ENCODE measurements around the gene KLHL22.
"Not testable (repeated sequence)": the region's sequence is repeated elsewhere in the genome, so short reads cannot be mapped to it uniquely, and the experiment has no call there.

The KLHL22 gene

DNA sequence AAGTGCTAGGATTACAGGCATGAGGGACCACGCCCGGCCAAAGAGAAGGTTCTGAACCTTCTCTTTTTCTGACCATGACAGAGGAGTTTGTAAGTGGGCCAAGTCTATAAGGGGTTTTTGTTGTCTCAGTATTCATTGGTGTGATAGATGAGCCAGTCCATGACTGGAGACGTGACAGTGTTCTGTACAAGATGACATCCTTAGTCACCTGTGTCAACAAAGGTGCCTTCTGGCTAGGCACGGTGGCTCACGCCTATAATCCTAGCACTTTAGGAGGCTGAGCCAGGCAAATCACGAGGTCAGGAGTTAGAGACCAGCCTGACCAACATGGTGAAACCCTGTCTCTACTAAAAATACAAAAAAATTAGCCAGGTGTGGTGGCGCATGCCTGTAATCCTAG, 4.2 kb upstream of the KLHL22 start:
- DNase-seq: no peak

DNA sequence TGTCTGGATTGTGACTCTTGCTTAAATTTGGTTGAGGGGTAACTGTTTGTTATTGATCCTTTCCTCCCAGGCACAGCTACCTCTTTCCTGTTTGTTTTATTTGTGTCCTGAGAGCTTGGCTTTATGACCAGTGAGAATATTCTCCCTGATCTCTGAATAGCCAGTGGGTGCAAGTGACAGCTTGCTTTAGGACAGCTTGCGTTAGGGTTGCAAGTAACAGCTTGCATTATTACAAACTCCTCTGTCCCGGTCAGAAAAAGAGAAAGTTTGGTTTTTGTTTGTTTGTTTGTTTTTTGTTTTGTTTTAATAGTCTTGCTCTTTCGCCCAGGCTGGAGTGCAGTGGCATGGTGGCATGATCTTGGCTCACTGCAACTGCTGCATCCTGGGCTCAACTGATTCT, 3.3 kb upstream of the KLHL22 start:
- no peak for DNase-seq

DNA sequence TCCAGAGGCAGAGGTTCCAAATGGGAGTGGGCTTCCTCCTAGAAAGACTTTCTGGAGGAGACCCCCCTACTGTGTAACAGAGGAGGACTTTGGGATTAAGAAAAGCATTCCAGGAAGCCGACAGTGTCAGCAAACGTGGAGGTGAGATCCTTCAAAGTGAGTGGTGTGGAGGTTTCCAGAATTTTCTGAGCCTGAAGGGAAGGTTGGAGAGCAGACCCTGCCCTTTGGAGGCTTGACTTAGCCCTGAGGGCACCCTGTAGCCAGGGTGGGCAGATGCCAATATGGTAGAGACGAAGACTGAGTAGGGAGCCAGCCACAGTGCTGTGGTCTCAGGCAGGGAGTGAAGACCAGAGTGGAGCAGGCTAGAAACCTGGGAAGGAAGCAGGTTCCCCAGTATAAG, 1.8 kb upstream of the KLHL22 start:
- DNase-seq: no peak

DNA sequence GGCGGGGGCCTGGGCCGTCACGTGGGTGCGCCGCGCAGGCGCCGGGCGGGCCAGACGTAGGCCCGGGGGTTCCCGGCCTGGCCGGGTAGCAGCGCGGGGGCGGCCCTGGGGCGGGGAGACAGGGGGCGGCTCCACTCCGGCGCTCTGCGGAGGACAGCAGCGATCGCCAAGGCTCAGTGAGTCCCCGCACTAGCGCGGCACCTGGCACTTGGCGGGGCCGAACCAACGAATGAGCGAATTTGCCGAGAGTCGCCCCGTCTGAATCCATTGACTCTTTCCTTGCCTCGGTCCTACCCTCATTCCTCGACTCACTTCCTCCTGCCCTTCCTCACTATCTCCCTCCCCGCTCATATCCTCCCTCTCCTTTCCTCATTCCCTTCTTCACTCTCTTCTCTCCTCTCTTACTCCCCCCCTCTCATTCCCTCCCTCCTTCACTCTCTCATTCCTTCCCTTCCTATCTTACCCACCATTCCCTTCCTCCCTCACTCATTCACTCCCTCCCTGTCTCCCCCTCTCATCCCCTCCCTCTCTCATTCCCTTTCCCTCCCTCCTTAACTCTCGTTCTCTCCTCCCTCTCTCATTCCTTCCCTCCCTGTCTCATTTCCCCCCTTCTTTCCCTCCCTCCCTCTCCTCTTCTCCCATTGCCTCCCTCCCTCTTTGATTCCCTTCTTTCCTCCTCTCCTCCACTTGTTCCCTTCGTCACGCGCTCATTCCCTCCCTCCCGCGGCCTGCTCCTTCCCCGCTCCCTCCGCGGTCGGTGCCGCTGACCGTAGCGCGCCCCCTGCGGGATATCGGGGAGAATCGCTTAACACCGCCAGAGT, 476 bp upstream of the KLHL22 start:
- DNase-seq: peak; percentile 96

DNA sequence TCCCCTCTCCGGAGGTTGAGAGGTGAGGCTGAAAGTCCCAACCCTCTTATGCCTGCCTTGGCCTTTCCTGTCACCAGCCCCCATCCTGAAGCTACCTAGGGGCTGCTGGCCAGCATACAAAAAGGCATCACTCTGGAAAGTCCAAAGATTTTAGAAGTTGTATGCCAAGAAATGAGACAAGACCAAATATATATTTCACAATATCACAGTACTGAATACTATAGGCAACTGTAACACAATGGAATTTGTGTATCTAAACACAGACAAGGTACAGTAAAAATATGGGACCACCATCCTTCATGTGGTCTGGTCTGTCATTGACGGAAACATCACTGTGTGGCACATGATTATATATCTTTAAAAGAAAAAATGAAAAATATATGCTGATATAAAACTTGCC, 4.2 kb downstream of the KLHL22 start:
- no peak for DNase-seq

DNA sequence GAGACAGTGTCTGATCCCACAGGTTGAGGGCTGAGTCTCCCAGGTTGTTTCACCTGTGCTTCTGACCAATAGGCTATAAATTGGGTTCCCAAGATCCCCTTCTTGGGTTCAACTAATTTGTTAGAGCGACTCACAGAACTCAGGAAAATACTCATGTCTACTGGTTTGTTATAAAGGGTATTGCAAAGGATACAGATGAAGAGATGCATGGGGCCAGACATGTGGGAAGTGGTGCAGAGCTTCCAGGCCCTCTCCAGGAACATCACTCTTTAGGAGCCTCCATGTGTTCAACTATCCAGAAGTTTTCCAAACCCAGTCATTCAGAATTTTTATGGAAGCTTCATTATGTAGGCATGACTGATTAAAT, 4.7 kb downstream of the KLHL22 start:
- DNase-seq: no peak

DNA sequence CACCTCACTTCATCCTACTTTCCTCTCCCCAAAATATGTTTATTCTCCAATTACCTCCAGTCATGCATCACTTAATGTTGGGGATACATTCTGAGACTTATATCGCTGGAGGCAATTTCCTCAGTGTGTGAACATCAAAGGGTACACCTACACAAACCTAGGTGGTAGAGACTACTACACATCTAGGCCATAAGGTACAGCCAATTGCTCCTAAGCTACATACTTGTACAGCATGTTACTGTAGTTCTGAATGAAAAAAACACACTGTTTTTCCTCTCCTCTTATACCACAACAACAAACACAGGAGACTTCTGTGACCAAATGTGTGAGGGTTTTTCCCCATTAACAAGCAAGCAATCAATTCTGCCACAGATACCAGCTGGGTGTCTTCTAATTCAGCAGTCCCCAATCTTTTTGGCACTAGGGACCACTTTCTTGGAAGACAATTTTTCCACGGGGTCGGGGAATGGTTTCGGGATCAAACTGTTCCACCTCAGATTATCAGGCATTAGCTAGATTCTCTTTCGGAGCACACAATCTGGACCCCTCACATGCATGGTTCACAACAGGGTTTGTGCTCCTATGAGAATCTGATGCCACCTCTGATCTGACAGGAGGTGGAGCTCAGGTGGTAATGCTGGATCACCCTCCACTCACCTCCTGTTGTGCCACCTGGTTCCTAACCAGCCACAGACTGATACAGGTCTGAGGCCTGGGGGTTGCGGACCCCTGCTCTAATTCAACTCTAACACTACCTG, 5.2 kb downstream of the KLHL22 start:
- DNase-seq: no peak

DNA sequence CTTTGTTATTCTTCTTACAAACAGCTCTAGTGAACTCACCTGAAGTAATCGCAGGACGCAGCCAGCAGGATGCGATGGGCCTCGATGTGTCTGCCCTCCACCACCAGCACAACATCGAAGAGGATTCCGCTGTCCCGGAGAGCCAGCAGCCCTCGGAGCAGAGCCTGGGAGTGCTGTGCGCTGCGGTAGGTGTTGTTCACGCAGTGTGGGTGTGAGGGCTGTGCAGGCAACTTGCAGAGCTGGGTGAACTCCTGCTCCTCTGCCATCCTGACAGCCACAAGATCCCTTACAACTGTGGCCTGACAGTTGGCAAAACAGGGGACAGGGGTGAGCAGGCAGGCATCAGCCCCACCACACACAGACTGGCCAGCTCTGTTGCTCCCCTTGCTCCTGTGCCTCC, 6.6 kb downstream of the KLHL22 start:
- DNase-seq: no peak

DNA sequence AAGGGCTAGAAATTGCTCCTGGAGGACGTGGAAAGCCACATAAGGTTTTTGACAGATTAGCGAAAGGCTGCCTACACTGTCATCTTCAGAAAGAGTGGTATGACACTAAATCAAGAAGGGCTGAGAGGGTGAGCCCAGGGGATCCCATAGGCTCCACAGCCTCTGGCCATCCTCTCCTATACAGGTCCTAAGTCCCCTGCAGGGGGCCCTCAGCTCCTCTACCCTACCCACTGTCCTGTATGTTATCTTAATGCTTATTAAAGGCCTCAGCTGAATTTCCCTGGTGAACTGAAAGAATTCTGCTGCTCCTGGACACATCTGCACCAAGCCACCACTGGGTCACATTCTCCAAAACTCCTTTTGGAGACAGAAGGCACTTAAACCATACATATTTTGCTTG, 7.9 kb downstream of the KLHL22 start:
- no peak for DNase-seq

DNA sequence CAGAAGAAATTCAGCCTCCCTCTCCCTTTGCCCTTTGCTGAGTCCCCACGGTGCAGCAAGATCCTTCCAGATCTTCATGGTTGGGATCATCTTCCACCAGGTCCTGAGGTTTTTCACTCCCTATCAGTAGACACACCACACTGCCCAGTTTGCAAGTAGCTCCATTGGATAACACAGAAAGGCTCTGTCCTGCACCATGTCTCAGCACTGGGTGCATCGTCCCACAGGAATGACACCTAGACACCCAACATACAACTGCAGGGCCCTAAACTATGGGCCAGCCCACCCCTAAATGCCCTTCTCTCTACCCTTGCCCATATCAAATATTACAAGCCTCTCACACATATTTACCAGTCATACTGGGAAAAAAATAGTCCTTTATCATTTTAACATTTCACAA, 9.4 kb downstream of the KLHL22 start:
- no peak for DNase-seq

DNA sequence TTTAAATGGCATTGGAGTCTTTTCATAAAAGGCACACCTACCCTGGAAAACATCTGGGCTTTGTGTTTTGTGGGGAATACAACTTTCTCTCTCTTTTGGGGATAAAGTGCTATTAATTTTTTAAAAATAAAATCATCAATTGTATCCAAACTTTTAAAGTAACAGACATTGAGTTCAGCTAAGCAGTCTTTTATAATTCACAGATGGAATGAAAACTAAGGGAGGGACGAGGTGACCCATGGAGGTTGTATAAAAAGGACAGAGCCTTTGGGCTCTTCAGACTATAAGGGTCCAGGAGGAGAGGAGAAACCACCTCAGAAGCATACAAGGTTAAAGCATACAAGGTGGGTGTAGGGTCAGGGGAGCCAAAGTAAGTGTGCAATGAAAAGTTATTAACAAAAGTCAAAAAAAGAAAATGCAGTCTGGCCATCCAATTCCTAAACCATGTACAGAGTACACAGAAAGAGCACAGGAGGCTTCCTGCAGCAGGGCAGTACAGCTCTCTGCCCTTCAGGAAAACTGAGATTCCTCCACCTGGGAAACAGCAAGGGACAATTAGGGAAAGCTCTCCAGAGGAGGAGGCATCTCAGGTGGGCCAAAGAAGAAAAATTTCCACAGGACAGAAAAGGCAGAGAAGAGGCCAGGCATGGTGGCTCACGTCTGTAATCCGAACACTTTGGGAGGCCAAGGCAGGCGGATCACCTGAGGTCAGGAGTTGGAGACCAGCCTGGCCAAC, 10.5 kb downstream of the KLHL22 start:
- no peak for DNase-seq

DNA sequence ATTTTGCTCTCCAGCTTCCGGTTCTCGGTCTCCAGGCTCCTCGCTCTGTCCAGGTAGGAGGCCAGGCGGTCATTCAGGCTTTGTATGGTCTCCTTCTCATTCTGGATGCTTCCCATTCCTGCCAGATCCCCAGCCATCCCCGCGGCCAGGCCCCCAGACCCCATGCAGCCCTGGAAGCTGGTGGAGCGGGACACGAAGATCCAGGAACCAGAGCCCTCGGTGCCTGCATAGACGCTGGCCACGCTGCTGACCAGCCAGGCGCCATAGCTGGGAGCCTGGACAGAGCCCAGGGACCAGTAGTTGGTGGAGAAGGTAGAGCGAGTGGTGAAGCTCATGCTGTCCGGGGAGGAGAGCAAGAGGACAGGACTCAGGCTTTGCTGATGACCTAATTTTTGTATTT, 11.8 kb downstream of the KLHL22 start:
- no peak for DNase-seq

DNA sequence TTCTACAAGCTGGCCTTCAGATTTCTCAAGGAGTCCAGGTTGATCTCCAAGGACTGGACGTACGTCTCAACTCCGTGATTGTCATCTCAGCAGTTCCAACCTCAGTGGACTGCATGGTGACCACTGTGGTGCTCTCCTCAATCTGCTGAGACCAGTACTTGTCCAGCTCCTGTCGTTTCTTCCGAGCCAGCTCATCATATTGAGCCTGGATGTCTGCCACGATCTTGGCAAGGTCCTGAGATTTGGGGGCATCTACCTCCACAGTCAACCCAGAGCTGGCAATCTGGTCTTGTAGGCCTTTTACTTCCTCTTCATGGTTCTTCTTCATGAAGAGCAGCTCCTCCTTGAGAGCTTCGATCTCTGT, 12.5 kb downstream of the KLHL22 start:
- DNase-seq: not testable (repeated sequence)

DNA sequence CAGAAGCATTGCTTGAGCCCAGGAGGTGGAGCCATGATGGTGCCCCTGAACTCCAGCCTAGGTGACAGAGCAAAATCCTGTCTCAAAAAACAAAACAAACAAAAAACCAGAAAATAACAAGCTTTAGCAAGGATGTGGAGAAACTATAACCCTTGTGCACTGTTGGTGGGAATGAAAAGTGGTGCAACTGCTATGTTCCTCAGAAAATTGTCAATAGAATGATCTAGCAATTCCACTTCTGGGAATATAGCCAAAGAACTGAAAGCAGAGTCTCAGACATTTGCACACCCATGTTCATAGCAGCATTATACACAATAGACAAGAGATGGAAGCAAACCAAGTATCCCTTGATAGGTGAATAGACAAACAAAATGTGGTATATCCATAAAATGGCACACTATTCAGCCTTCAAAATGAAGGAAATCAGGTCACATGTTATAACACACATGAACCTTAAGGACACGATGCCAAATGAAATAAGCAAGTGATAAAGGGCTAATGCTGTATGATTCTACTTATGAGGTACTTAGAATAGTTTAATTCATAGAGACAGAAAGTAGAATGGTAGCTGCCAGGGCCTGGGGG, 15.9 kb downstream of the KLHL22 start:
- DNase-seq: no peak

DNA sequence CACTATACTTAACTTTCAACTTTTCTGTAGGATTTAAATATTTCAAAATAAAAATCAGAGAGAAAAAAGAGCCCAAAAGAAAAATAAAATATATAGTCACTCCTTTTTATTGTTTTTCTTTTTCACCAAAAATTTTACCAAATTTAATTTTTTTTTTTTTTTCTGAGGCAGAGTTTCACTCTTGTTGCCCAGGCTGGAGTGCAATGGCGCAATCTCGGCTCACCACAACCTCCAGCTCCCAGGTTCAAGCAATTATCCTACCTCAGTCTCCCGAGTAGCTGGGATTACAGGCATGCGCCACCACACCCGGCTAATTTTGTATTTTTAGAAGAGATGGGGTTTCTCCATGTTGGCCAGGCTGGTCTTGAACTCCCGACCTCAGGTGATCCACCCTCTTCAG, 17.5 kb downstream of the KLHL22 start:
- not testable (repeated sequence) for DNase-seq

DNA sequence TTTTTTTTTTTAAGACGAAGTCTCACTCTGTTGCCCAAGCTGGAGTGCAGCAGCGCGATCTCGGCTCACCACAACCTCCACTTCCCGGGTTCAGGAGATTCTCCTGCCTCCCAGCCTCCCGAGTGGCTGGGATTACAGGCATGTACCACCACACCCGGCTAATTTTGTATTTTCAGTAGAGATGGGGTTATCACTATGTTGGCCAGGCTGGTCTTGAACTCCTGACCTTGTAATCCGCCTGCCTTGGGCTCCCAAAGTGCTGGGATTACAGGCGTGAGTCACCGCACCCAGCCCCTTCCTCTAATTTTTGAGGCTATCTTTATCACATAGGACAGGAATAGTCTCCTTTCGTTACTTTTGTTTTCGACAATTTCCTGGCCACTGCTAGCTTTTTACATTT, 20.0 kb downstream of the KLHL22 start:
- DNase-seq: not testable (repeated sequence)

DNA sequence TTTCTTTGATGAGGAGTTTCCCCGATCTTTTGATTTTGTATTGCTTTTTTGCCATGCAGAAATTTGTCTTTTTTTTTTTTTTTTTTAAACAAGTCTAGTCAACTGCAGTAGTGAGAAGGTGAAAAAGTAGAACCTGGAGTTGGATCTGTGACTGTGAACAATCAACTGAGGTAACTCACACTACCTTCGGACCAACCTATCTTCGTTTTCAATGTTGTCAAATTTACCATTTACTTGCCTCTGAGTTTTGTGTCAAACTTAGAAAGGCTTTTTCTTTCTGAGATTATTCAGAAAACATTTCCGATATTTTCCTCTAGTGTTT, 20.5 kb downstream of the KLHL22 start:
- no peak for DNase-seq

DNA sequence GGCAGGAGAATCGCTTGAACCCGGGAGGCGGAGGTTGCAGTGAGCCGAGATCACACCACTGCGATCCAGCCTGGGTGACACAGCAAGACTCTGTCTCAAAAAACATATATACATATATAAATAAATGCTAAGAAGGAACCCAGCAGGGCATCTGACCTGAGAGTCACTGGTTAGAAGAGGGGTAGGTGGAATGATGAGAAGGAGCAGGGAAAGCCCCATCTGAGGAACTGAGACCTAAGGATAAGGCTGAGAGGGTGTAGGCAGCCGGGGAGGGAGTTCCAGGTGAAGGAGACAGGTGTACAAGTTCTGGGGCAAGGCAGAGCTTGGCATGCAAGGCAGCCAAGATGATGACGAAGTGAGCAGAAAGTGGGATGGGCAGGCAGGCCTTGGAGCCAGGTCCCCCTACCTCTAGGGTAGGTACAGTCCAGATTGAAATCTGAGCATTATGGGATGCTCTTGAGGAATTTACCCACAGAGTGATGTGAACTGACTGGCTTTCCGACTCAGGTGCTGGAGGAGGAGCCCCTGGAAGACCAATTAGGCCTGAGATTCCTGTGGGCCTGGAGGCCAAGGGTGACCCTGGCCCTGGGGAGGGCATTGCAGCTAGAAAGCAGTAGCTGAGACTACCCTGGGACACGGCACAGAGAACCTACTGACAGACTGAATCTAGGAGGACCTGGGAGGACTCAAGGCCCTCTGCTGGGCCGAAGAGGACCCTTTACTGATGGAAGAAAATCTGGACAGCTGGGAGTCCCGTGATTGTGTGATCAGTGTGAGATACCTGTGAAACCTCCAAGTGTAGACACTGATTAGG, 22.8 kb downstream of the KLHL22 start:
- no peak for DNase-seq

DNA sequence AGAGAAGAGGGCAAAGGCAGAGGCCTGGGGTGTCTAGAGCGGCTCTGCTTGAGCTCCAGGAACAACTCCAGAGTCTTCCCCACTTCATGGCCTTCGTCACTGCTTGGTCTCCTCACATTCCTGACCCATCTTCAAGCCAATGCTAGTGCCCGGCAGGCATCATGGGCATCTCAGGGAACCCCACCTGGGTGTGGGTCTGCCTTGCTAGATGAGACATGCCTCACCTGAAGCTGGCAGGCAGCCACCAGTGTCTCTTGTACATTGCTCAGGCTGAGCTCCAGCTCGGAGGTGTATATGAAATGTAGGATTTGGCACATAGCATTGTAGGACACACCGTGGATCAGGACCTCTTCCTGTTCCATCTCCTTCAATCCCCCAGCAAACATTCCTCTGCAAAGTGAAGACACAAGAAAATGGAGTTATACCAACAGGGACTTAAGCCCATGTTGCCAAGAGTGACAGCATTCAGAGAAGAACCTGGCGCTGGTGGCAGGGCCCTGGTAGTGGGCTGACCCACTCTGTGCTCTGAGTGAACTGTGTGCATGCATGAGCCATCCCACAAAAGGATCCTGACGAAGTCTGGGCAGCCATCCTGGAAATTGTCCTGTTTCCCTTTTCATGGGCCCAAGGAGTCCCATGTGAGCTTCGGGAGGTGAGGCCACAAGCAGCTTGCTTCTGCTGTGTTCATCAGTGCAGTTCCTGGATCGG, 24.3 kb downstream of the KLHL22 start:
- DNase-seq: no peak

DNA sequence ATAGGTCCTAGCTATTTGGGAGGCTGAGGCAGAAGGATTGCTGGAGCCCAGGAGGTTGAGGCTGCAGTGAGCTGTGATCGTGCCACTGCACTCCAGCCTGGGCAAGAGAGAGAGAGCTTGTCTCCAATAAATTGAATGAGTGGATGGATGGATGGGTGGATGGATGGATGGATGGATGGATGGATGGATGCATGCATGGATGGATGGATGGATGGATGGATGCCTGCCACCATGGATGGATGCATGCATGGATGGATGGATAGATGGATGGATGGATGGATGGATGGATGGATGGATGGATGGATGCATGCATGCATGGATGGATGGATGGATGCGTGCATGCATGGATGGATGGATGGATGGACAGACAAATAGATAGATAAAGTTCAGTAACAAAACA, 25.1 kb downstream of the KLHL22 start:
- DNase-seq: not testable (repeated sequence)

DNA sequence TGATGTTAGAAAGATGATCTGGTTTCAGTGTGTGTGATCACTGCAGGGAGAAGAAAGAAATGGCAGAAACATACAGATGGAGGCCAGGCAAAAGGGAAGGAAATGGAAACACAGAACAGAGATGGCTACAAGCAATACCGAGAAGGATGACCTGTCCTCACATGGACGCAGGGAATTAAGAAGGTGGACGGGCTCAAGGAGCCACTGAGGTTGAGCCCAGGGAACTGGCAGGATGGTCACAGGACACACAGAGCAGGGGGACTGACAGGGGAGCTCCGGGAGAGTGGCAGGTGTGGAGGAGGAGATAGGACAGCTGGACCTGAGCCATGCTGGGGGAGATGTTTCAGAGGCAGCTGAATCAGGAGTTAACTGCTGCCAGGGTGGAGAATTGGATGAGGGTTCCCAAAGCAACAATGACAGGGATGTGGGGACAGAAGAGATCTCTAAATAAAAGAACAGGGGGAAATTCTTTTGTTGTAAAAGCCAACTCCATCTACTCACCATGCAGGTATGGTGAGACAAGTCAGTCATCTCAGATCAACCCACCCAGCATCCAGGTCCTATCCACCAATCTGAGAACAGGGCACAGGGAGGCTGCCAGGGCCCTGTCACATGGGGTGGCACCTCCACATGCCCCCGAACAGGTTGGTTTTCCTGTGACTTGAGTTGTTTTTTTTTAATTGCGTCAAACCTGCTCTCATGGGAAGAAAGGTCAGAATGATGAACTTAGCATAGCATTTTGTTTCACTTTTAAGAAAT, 26.3 kb downstream of the KLHL22 start:
- DNase-seq: no peak
